Panc1 (cell line): ENCODE results near the gene OTUD1.

Source experiments
- POLR2AphosphoS5 ChIP-seq: IDR thresholded peaks from 2 replicates; pipeline ENCODE4 v1.6.1; 2012; ENCODE audit warnings: mild to moderate bottlenecking, low read depth, low read length, moderate library complexity
- TF ChIP-seq, protein P1 (sequence below): fragments of 450-650 bp; IDR thresholded peaks from 2 replicates; pipeline ENCODE4 v1.5.1; 2017; ENCODE audit warnings: mild to moderate bottlenecking
- TF ChIP-seq, protein P2 (sequence below), 2 experiments: IDR thresholded peaks; 2 replicates each; pipeline ENCODE4 v1.6.1; 2011 to 2012; ENCODE audit warnings: low read depth in 2 of 2, control low read depth in 1 of 2, low read length in 1 of 2, mild to moderate bottlenecking in 1 of 2, moderate library complexity in 1 of 2; ENCODE audit not compliant: insufficient read depth in 1 of 2

DNA sequence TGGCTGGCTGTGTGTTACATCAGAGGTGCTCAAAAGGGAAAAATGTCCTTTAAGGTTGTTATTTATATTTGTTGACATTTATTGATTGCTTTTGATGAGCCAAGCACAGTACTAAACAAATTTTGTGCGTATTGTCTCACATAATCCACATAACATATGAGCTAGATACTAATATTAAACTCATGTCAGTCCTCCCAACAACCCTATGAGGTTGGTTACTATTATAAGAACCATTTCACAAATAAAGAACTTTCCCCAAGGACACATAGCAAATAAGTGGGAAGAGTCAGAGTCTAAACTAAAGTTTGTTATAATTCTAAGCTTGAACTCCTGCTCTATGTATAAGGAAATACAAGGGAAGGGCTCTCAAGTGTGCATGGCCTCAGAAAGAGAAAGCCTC lies 35.6 kb upstream of the OTUD1 start:
- TF ChIP-seq, protein P1, sequence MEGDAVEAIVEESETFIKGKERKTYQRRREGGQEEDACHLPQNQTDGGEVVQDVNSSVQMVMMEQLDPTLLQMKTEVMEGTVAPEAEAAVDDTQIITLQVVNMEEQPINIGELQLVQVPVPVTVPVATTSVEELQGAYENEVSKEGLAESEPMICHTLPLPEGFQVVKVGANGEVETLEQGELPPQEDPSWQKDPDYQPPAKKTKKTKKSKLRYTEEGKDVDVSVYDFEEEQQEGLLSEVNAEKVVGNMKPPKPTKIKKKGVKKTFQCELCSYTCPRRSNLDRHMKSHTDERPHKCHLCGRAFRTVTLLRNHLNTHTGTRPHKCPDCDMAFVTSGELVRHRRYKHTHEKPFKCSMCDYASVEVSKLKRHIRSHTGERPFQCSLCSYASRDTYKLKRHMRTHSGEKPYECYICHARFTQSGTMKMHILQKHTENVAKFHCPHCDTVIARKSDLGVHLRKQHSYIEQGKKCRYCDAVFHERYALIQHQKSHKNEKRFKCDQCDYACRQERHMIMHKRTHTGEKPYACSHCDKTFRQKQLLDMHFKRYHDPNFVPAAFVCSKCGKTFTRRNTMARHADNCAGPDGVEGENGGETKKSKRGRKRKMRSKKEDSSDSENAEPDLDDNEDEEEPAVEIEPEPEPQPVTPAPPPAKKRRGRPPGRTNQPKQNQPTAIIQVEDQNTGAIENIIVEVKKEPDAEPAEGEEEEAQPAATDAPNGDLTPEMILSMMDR: no peak
- TF ChIP-seq, protein P2, sequence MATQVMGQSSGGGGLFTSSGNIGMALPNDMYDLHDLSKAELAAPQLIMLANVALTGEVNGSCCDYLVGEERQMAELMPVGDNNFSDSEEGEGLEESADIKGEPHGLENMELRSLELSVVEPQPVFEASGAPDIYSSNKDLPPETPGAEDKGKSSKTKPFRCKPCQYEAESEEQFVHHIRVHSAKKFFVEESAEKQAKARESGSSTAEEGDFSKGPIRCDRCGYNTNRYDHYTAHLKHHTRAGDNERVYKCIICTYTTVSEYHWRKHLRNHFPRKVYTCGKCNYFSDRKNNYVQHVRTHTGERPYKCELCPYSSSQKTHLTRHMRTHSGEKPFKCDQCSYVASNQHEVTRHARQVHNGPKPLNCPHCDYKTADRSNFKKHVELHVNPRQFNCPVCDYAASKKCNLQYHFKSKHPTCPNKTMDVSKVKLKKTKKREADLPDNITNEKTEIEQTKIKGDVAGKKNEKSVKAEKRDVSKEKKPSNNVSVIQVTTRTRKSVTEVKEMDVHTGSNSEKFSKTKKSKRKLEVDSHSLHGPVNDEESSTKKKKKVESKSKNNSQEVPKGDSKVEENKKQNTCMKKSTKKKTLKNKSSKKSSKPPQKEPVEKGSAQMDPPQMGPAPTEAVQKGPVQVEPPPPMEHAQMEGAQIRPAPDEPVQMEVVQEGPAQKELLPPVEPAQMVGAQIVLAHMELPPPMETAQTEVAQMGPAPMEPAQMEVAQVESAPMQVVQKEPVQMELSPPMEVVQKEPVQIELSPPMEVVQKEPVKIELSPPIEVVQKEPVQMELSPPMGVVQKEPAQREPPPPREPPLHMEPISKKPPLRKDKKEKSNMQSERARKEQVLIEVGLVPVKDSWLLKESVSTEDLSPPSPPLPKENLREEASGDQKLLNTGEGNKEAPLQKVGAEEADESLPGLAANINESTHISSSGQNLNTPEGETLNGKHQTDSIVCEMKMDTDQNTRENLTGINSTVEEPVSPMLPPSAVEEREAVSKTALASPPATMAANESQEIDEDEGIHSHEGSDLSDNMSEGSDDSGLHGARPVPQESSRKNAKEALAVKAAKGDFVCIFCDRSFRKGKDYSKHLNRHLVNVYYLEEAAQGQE (IDR thresholded peaks at IDR 0.05; ENCODE audit: insufficient read depth in 1 of 2, low read depth in 2 of 2, low read length in 1 of 2): no peak
- TF ChIP-seq POLR2AphosphoS5: no peak
